Nephron progenitor cell (in vitro differentiated cells): ENCODE results near the gene RHOV.

Experiments used
- DNase-seq: peaks from one replicate; pipeline ENCODE4 v3.0.0; 2021
- H3K27ac Mint-ChIP-seq: 2 replicates; pipeline ENCODE4 v1.8.0; 2021; ENCODE audit warnings: mild to moderate bottlenecking, moderate library complexity, mixed read lengths
- H3K27me3 Mint-ChIP-seq: 2 replicates; pipeline ENCODE4 v1.8.0; 2021; ENCODE audit warnings: mild to moderate bottlenecking, low read depth, mixed read lengths; ENCODE audit not compliant: poor library complexity
- H3K36me3 Mint-ChIP-seq: 2 replicates; pipeline ENCODE4 v1.8.0; 2021; ENCODE audit warnings: low read depth, mixed read lengths
- H3K4me1 Mint-ChIP-seq: 2 replicates; pipeline ENCODE4 v1.8.0; 2021; ENCODE audit warnings: mixed read lengths
- H3K4me3 Mint-ChIP-seq: 2 replicates; pipeline ENCODE4 v1.8.0; 2021; ENCODE audit warnings: mild to moderate bottlenecking, moderate library complexity, mixed read lengths
- H3K9me3 Mint-ChIP-seq: 2 replicates; pipeline ENCODE4 v1.8.0; 2021; ENCODE audit warnings: mild to moderate bottlenecking, moderate library complexity, mixed read lengths
- CTCF ChIP-seq: fragments of 200-600 bp; sonication (generic); IDR thresholded peaks from 2 replicates; pipeline ENCODE4 v1.5.0; 2021; ENCODE audit warnings: antibody characterized with exemption

Gene RHOV

DNA sequence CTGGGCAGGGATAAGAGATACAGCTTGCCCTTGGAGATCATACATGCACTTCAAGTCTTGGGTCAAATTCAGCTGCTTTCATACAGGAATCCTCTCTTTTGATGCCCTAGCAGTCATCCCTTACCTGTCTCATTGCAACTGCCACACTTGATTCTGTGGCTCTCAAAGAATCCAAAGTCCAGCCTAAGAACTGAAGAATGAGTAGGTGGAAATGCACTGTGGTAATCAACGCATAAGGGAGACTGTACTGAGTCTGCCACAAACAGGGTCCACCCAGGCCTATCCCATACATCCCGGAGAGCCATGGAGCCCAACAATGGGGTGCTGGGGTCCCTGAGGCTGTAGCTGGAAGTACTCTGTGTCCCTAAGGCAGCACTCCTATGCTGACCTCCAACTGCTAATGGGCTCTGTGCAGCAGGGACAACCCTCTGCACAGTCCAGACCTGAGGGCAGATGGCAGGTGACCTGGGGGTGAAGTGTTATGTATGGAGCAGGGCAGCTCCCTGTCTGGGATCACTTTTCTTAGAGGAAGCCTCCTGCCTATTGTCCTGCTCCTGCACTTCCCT is 18.5 kb upstream of the RHOV start:
- Mint-ChIP-seq H3K27me3 (peaks cover 23% of the 10 kb centered on the region), H3K4me1 (peaks cover 20% of the 10 kb centered on the region), H3K27ac (no peak overlapping the region), H3K4me3 (no peak overlapping the region), H3K9me3 (no peaks in the 10 kb centered on the region), H3K36me3 (peaks cover 17% of the 10 kb centered on the region)
- no peak for DNase-seq
- no peak for TF ChIP-seq CTCF

DNA sequence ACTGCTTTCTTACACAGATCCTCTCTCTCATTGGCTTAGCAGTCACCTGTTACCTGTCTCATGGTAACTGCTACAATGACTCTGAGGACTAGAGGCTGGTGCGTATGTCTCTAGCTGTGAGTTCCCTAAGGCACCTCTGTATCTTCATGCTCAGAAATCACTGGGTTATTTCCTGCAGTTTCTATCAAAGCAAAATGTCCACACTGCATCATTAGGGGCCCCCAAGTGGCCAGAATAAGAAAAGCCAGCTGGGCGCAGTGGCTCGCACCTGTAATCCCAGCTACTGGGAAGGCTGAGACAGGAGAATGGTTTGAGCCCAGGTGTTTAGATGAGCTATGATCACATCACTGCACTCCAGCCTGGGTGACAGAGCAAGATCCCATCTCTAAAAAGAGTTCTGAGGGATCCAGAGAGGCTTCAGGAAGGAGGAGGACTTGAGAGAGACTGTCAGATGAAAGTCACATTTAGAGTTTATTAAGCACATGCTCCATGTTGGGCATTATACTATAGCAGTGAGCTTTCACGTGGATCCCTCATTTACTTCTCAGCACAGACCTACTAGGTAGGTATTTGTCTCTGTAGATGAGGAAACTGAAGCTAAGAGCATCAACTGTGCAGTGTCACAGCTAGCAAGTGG is 17.9 kb upstream of the RHOV start:
- peak; percentile 43 for DNase-seq
- Mint-ChIP-seq H3K27me3 (peaks cover 23% of the 10 kb centered on the region), H3K4me3 (no peak overlapping the region), H3K27ac (no peak overlapping the region), H3K9me3 (no peaks in the 10 kb centered on the region), H3K36me3 (peaks cover 11% of the 10 kb centered on the region), H3K4me1 (peaks cover 20% of the 10 kb centered on the region)
- TF ChIP-seq CTCF, result peak; percentile 64

- no peaks in the 10 kb centered on the region for H3K9me3 Mint-ChIP-seq
- no peak overlapping the region for H3K4me3 Mint-ChIP-seq
- no peak for TF ChIP-seq CTCF
- peaks cover 3% of the 10 kb centered on the region for H3K36me3 Mint-ChIP-seq
- H3K27ac Mint-ChIP-seq, result no peak overlapping the region
- DNase-seq, result no peak
- H3K4me1 Mint-ChIP-seq, result peaks cover 20% of the 10 kb centered on the region
- H3K27me3 Mint-ChIP-seq, result peaks cover 23% of the 10 kb centered on the region
These were observed 17.1 kb upstream of the RHOV start for GRCh38 chr15:40891138-40891537.

- Mint-ChIP-seq H3K4me3 (no peak overlapping the region), H3K27me3 (peaks cover 23% of the 10 kb centered on the region), H3K27ac (no peak overlapping the region), H3K4me1 (peaks cover 6% of the 10 kb centered on the region), H3K36me3 (no peaks in the 10 kb centered on the region), H3K9me3 (no peaks in the 10 kb centered on the region)
- DNase-seq, result no peak
- TF ChIP-seq CTCF, result no peak
These were observed 15.1 kb upstream of the RHOV start for GRCh38 chr15:40889112-40889511.

GRCh38 chr15:40886586-40886985 is 12.6 kb upstream of the RHOV start:
- H3K27ac Mint-ChIP-seq, result no peak overlapping the region

More at GRCh38 chr15:40886586-40886985, 12.6 kb upstream of the RHOV start:
- no peaks in the 10 kb centered on the region for H3K36me3 Mint-ChIP-seq
- peaks cover 7% of the 10 kb centered on the region for H3K9me3 Mint-ChIP-seq
- no peaks in the 10 kb centered on the region for H3K4me1 Mint-ChIP-seq
- DNase-seq, result no peak
- H3K27me3 Mint-ChIP-seq, result peaks cover 3% of the 10 kb centered on the region
- no peak overlapping the region for H3K4me3 Mint-ChIP-seq
- no peak for TF ChIP-seq CTCF
